Tibial nerve (tissue), 4 donors: ENCODE results near the gene FAM13A. TPM values are rescaled to one million over a fixed set of nuclear protein-coding genes. Genes with fewer than 3 reads are reported as not detected.

Experiments
- DNase-seq, 2 donors: peaks; one replicate each; pipeline ENCODE4 v3.0.0-alpha.2; 2019; ENCODE audit warnings: low spot score in 2 of 2
- H3K27ac ChIP-seq, 4 donors: fragments of 200-600 bp; sonication (generic) in 3 of 4; one replicate each; pipeline ENCODE4 v1.5.1; 2017 to 2019; ENCODE audit warnings: mild to moderate bottlenecking in 1 of 4
- H3K27me3 ChIP-seq, 2 donors: fragments of 200-600 bp; sonication (generic) in 1 of 2; one replicate each; pipeline versions ENCODE4 v1.5.1 to v1.6.0; 2017 to 2019
- H3K36me3 ChIP-seq, 3 donors: fragments of 200-600 bp; sonication (generic); one replicate each; pipeline ENCODE4 v1.5.1; 2018 to 2019
- H3K4me1 ChIP-seq, 4 donors: fragments of 200-600 bp; sonication (generic) in 3 of 4; one replicate each; pipeline ENCODE4 v1.5.1; 2017 to 2019
- H3K4me3 ChIP-seq, 4 donors: fragments of 200-600 bp; sonication (generic) in 3 of 4; one replicate each; pipeline ENCODE4 v1.5.1; 2017 to 2019; ENCODE audit warnings: mild to moderate bottlenecking in 1 of 4, moderate library complexity in 1 of 4
- H3K9me3 ChIP-seq, 4 donors: fragments of 200-600 bp; sonication (generic) in 3 of 4; one replicate each; pipeline ENCODE4 v1.5.1; 2017 to 2019
- EP300 ChIP-seq, 2 donors: sonication (generic); formaldehyde crosslinking; IDR thresholded peaks; one replicate each; pipeline ENCODE4 v1.6.1; 2017; ENCODE audit warnings: antibody characterized with exemption in 2 of 2, mild to moderate bottlenecking in 1 of 2
- POLR2A ChIP-seq, 2 donors: fragments of 450-650 bp; IDR thresholded peaks; one replicate each; pipeline ENCODE4 v1.6.1; 2017; ENCODE audit warnings: antibody characterized with exemption in 2 of 2, mild to moderate bottlenecking in 2 of 2, moderate library complexity in 2 of 2
- WGBS, 2 donors: methylation state at CpG; one replicate each; pipeline ENCODE4 v1.1.5; 2018; 5-methylcytosine and 5-hydroxymethylcytosine counted together
- total RNA-seq, 4 donors: library from RNA; depleted of rRNA; stranded (reverse); fragments of >200 nt; gene quantifications; one replicate each; pipeline ENCODE4 v1.1.0, GENCODE V29; 2016
- TF ChIP-seq, protein P1 (sequence below), 5 experiments: fragments of 200-600 bp in 3 of 5; fragments of 450-650 bp in 2 of 5; sonication (generic) in 3 of 5; IDR thresholded peaks; one replicate each; pipeline ENCODE4 v1.5.1; 2016 to 2019; ENCODE audit warnings: antibody characterized with exemption in 5 of 5, mild to moderate bottlenecking in 3 of 5, moderate library complexity in 2 of 5

FAM13A gene
- total RNA-seq, 4 donors from 2014 or later, result 48.8 to 77.6 (median 58.8) TPM

DNA sequence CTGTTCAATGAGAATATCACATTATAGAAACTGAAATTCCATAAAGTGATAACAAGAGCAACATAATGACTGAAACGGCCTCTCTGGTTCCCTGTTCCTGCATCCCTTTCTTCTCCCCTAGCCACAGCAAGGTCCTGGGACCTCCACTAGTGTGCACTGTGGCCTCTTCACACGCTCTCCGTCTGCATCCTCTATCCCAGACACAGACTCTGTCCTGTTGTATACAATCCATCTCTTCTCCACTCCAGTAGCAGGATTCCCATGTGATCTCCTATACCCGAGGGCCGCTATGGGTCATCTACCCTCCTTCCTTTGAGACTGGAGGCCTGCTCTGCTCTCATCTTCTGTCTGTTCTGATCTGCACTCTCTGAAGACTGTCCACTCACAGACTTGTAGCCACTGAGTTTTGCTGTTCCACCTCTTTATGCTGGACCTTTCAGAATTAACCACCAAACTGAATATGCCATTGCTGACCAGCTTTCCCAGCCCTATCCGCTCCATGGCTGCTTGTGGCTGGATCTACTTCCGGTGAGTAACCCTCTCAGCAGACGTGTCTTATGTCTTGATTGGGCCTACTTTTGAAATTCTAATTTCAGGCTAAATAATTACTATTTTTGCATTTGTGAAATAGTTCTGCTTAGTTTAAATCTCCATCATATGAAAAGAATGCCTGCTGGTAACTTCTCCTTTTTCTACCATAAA, 254.2 kb downstream of the FAM13A start:
- WGBS, 2 donors, result 85 to 90% methylated on average over 8 of the region's 8 CpGs
- Histone ChIP-seq H3K27ac (peak overlapping the region; percentile 12 to 70 (median 60)), H3K4me3 (no peak overlapping the region), H3K4me1 (peaks cover 0 to 19% (median 11%) of the 10 kb centered on the region in 4 donors), H3K27me3 (no peaks in the 10 kb centered on the region), H3K9me3 (no peaks in the 10 kb centered on the region), H3K36me3 (peaks cover 0 to 16% (median 0%) of the 10 kb centered on the region in 3 donors)
- no peak for DNase-seq
- TF ChIP-seq, protein P1, sequence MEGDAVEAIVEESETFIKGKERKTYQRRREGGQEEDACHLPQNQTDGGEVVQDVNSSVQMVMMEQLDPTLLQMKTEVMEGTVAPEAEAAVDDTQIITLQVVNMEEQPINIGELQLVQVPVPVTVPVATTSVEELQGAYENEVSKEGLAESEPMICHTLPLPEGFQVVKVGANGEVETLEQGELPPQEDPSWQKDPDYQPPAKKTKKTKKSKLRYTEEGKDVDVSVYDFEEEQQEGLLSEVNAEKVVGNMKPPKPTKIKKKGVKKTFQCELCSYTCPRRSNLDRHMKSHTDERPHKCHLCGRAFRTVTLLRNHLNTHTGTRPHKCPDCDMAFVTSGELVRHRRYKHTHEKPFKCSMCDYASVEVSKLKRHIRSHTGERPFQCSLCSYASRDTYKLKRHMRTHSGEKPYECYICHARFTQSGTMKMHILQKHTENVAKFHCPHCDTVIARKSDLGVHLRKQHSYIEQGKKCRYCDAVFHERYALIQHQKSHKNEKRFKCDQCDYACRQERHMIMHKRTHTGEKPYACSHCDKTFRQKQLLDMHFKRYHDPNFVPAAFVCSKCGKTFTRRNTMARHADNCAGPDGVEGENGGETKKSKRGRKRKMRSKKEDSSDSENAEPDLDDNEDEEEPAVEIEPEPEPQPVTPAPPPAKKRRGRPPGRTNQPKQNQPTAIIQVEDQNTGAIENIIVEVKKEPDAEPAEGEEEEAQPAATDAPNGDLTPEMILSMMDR (IDR thresholded peaks at IDR 0.05), result no peak

DNA sequence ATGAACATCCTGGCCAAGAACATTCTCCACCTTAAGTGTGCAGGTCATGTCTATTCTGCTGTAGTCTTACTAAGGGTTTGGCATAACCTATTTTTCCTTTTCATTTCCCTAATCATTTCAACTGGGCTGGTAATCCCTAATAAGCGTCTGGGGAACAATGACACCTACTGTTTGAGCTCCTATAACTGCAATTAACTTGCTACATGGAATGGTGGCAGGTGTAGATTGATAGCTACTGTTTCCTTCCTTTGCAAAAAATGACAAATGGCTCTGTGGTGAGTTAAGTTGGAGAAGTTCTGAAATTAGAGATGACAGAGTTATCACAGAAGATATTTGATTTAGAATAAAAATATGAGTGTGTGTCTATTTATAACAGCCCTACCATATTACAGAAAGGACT, 254.8 kb downstream of the FAM13A start:
- TF ChIP-seq EP300 (IDR thresholded peaks at IDR 0.05), result no peak
- Histone ChIP-seq H3K4me3 (no peak overlapping the region), H3K36me3 (peaks cover 0 to 22% (median 0%) of the 10 kb centered on the region in 3 donors), H3K27ac (peak overlapping the region in 2 of 4 donors; percentile 55 to 70), H3K4me1 (peaks cover 0 to 17% (median 10%) of the 10 kb centered on the region in 4 donors), H3K27me3 (no peaks in the 10 kb centered on the region), H3K9me3 (no peaks in the 10 kb centered on the region)
- 51 to 75% methylated on average over 1 of the region's 1 CpG for WGBS, 2 donors
- DNase-seq, result no peak

- no peak for DNase-seq
- peaks cover 0 to 17% (median 10%) of the 10 kb centered on the region in 4 donors for H3K4me1 ChIP-seq
- H3K9me3 ChIP-seq, result peaks cover 0 to 5% (median 0%) of the 10 kb centered on the region in 4 donors
- TF ChIP-seq EP300 (IDR thresholded peaks at IDR 0.05) (no peak), POLR2A (IDR thresholded peaks at IDR 0.05) (no peak)
- TF ChIP-seq, protein P1 (IDR thresholded peaks at IDR 0.05), result no peak
- no peak overlapping the region for H3K4me3 ChIP-seq
- peaks cover 0 to 28% (median 0%) of the 10 kb centered on the region in 3 donors for H3K36me3 ChIP-seq
- 94 to 96% methylated on average over 1 of the region's 1 CpG for WGBS, 2 donors
- H3K27ac ChIP-seq, result no peak overlapping the region
- H3K27me3 ChIP-seq, result no peaks in the 10 kb centered on the region
Observed at GRCh38 chr4:88799900-88800299, 257.1 kb downstream of the FAM13A start.

- TF ChIP-seq, protein P1 (IDR thresholded peaks at IDR 0.05), result no peak
- TF ChIP-seq POLR2A (IDR thresholded peaks at IDR 0.05), result no peak
- TF ChIP-seq EP300 (IDR thresholded peaks at IDR 0.05), result no peak
- Histone ChIP-seq H3K27me3 (no peaks in the 10 kb centered on the region), H3K9me3 (peaks cover 0 to 5% (median 0%) of the 10 kb centered on the region in 4 donors), H3K27ac (no peak overlapping the region), H3K4me1 (peaks cover 0 to 11% (median 3%) of the 10 kb centered on the region in 4 donors), H3K4me3 (no peak overlapping the region), H3K36me3 (peaks cover 0 to 28% (median 0%) of the 10 kb centered on the region in 3 donors)
- DNase-seq, result no peak
Observed at GRCh38 chr4:88797725-88798124, 259.3 kb downstream of the FAM13A start.

GRCh38 chr4:88796545-88796944, 260.4 kb downstream of the FAM13A start:
- no peak overlapping the region for H3K27ac ChIP-seq
- H3K4me1 ChIP-seq, result peaks cover 0 to 23% (median 7%) of the 10 kb centered on the region in 4 donors
- H3K4me3 ChIP-seq, result no peak overlapping the region
- peaks cover 0 to 5% (median 0%) of the 10 kb centered on the region in 4 donors for H3K9me3 ChIP-seq
- DNase-seq, result no peak
- 92 to 96% methylated on average over 1 of the region's 1 CpG for WGBS, 2 donors
- TF ChIP-seq, protein P1 (IDR thresholded peaks at IDR 0.05), result no peak
- no peaks in the 10 kb centered on the region for H3K27me3 ChIP-seq
- peaks cover 0 to 24% (median 0%) of the 10 kb centered on the region in 3 donors for H3K36me3 ChIP-seq
